ENCODE data around the gene SLC6A20.

The SLC6A20 gene

GRCh38 chr3:45778761-45779201 lies 17.6 kb downstream of the SLC6A20 start:
- no peak for DNase-seq (ENCODE audit: low read depth)

- no peak for DNase-seq (ENCODE audit: low read depth)
Observed at GRCh38 chr3:45777746-45778386, 18.5 kb downstream of the SLC6A20 start.

DNA sequence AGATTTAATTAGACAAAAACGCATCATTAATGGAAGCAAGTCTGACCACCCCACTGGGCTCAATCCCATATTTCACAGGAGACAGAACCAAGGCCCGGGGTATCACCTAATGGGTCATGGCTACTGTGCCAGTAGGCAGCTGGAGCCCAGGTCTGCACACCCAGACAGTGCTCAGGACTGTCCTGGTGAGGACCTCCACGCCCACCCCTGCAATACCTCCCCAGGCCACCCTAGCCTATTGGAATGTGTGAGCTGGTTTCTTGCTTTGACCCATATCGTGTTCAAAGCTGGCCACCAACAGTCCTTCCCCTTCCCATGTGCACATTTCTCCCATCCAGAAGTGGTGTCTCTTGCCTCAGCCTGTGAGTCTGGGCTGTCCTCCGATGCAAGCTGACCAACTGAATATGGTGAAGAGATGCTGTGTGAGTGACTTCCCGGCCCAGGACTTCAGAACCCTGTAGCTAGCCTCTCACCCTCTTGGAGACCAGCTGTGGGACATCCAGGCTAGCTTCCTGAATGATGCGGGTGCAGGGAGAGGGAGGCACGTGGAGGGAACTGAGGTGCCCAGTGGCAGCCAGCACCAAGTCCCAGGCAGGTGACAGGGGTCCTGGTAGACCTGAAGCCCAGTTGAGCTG lies 19.1 kb downstream of the SLC6A20 start:
- no peak for DNase-seq (ENCODE audit: low read depth)

- DNase-seq (ENCODE audit: low read depth) = no peak
Observed at GRCh38 chr3:45776611-45777010, 19.7 kb downstream of the SLC6A20 start.

DNA sequence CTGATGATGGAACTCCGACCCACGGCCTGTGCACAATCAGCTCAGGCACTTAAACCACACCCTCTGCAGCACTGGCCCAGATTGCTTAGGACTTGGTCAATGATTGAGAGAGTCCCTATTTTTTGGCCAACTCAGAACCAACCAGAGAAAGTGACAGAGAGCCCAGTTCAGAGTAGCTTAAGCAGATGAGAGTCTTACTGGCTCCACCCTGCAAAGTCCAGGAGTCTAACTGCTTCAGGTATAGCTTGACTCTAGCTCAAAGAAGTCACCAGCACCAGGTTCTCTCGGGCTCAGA lies 20.1 kb downstream of the SLC6A20 start:
- no peak for DNase-seq (ENCODE audit: low read depth)

DNA sequence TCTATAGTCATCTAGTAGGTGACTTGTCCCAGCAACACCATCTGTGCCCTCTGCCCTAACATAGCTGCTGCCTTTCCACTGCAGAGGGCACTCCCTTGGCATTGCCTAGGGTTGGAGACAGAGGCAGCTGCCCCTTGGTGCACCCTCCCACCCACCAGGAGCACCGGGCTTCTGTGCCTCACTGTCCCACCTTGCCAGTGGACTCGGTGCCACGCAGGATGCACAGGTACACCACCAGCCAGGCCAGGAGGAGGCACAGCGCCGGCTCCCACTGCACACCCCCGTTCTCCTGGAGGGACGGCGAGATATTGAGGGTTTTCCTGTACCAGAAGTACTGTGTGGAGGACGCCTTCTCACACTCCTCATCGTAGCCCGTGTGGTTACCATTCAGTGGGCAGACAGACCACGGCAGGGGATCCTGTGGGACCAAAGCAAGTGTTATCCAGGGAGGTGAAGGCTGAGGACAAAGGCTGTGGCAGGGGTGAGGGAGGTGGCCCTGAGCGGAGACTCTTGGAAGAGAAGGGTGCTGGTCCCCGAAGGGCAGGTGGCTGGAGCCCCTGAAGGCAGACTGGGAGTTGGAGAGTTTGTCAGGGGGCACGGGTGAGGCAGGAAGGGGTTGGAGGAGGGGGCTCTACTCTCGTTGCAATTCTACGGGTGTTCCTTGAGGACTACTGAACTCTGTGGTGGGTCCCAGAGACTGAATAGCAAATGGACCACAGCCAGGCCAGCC lies 20.6 kb downstream of the SLC6A20 start:
- no peak for DNase-seq (ENCODE audit: low read depth)

GRCh38 chr3:45774581-45775521 lies 21.5 kb downstream of the SLC6A20 start:
- no peak for DNase-seq (ENCODE audit: low read depth)

DNA sequence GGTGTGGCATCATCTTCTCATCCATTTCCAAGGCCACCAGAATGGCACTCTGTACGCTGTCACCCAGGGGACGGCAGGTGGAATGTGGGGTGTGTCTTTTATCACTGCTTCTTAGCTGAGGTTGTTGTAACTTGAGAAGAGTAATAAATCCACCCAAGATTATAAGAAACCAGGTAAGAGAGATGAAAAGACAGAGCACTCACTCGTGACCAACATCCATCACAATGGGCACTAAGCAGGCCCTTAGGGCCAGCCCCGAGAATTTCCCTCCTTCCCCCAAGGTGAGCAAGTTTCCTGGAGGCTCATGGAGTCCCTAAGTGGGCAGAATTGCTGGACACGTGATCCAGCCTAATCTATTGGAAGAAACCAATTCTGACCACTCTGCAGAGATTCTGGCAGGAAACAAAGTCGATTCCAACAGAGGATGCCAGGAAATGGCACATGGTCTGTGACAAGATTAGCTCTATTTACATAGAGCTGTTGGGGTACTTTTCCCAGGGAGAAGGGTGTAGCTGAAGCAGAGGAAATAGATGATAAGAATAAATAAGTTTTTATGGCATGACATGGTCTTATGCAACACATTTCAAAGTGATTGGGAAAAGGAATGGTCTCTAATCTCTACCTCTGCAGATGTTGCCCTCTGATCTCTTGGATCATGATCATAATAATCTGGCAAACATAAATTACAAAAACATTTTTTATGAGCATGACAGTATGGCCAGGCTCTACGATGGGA lies 22.5 kb downstream of the SLC6A20 start:
- DNase-seq (ENCODE audit: low read depth) = no peak

- no peak for DNase-seq (ENCODE audit: low read depth)
Observed at GRCh38 chr3:45773072-45773471, 23.3 kb downstream of the SLC6A20 start.

GRCh38 chr3:45772341-45773035 lies 23.8 kb downstream of the SLC6A20 start:
- DNase-seq (ENCODE audit: low read depth) = no peak

DNA sequence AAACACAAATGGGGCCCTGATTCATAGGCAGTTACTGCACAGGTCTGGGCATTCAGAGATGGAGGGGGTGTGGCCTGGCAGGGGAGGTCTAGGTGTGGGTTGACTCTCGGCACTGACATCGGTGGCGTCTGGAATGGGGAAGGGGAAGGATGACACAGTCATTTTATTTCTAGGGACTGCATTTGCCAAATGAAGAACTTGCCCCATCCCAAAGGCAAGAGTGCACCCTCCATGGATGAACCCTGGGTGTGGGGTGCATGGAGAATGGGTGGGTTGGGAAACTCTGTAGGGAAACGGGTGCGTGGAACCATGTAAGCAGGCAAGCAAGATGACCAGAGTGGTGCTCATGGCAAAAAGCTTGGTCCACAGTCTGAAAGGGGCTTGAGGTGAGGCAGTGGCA lies 24.5 kb downstream of the SLC6A20 start:
- DNase-seq (ENCODE audit: low read depth) = no peak

GRCh38 chr3:45771166-45771775 lies 25.1 kb downstream of the SLC6A20 start:
- no peak for DNase-seq (ENCODE audit: low read depth)

DNA sequence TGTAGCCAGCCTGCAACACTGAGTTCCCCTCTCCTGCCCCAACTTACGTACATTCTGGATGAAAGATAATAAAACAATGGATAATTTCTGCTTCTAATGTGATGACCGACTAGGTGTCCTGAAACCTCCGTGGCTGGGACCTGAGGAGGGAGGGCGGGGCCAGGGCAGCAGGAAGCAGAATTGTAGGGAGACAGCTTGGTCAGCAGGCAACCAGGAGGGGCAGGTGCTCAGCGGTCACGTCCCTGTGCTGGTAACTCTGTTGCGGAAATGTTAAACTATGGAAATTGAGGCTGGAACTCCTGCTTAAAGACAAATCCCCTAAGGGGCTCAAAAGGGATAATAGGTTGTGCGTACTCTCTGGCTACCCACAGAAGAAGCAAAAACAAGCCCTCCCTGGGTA lies 30.4 kb downstream of the SLC6A20 start:
- no peak for DNase-seq (ENCODE audit: low read depth)

DNA sequence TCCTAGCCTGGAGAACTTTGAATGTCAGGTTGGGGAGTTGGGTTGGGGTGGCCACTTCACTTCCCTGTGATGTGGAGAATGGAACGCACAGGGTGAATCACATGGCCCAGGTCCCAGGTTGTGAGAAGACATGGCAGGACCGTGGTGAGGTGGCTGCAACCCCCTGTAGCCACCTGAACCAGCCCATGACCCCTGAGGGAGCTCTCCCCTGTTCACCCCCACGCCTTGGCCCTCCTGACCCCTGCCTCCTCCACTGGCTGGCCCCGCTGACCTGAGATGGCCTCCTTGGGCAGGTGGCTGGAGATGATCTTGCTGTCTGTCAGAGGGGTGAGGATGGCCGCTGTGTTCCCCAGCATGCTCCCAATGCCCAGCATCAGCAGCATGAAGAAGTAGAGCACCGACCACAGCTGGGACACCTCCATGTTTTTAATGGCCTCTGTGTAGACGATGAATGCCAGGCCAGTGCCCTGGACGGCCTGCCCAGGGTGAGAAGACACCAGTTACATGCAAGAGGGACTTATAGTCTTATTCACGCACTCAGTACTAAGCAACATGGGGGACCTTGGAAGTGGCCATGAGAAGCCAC lies 31.0 kb downstream of the SLC6A20 start:
- no peak for DNase-seq (ENCODE audit: low read depth)

DNA sequence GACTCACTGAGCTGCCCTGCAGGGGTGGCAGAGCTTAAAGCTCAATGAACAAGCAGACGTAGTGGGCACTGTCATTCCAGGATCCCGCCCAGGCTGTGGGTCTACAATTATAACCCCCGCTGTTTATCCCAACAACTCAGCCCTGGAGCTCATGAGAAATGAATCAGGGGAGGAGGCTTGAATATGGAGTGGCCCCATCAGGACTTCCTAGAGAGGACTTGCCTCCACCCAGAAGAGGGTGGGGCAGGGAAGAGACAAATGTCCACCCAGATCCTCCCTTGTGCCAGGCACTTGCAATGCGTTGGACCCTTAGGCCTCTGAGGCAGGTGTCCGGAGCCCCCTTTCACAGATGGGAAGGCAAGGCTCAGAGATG lies 33.0 kb downstream of the SLC6A20 start:
- no peak for DNase-seq (ENCODE audit: low read depth)

DNA sequence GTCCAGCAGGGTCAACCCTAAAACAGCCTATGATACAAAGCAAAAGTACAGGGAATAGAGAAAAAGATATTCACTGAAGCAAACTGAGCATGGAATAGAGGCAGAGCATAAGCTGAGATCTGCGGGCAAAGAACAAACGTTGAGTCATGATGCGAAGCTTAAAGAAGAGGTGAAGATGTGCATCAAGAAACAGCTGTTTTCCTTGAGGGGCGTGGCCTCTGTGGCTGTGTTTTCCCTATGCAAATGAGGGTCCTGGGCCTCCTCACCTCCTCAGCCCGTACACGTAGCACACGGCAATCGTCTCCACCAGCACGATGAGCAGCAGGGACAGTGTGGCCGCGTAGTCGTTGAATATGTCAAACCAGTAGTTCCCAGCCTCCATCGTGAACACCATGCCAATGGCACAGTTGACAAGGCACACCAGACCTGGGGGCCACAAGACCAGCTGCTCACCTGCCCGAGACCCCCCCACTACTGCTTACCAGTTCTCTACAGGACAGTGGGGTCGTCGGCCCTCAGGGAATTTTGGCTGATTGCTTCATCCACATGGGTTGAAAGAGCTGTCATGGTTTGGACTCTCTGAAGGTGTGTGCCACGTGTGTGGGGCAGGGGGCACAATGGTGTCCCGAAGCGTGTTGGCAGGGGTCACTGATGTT lies 33.6 kb downstream of the SLC6A20 start:
- DNase-seq (ENCODE audit: low read depth) = no peak

GRCh38 chr3:45761831-45762230 lies 34.5 kb downstream of the SLC6A20 start:
- no peak for DNase-seq (ENCODE audit: low read depth)

GRCh38 chr3:45760878-45761711 lies 35.2 kb downstream of the SLC6A20 start:
- peak; percentile 12 for DNase-seq (ENCODE audit: low read depth)

GRCh38 chr3:45759851-45760250 lies 36.5 kb downstream of the SLC6A20 start:
- DNase-seq (ENCODE audit: low read depth) = no peak

Measured in HS-27A (cell line).